Stimulated activated CD4-positive, alpha-beta T cell treated with anti-CD3 and anti-CD28 coated beads, Interleukin-1b, Interleukin-23, amount 100 ng/mL, for 24 hours (primary cell): Measurements from ENCODE around the gene IMMP2L.

Source experiments
- DNase-seq, 4 experiments: peaks; one replicate each; pipeline ENCODE4 v3.0.0-alpha.2; 2020; ENCODE audit warnings: low read depth in 4 of 4, low spot score in 1 of 4

Gene IMMP2L

GRCh38 chr7:111005445-111005844 is 556.8 kb downstream of the IMMP2L start:
- DNase-seq, result no peak

GRCh38 chr7:111004310-111004901 is 557.9 kb downstream of the IMMP2L start:
- DNase-seq, result no peak

GRCh38 chr7:111003883-111004282 is 558.4 kb downstream of the IMMP2L start:
- DNase-seq, result no peak

GRCh38 chr7:110994028-110994967 is 568.0 kb downstream of the IMMP2L start:
- no peak for DNase-seq

GRCh38 chr7:110988890-110989501 is 573.3 kb downstream of the IMMP2L start:
- DNase-seq, result no peak

- no peak for DNase-seq
Measured at GRCh38 chr7:110988348-110988747, 573.9 kb downstream of the IMMP2L start.

GRCh38 chr7:110987127-110987693 is 575.1 kb downstream of the IMMP2L start:
- DNase-seq, result no peak

GRCh38 chr7:110983822-110984456 is 578.4 kb downstream of the IMMP2L start:
- DNase-seq, result no peak

GRCh38 chr7:110977127-110977737 is 585.1 kb downstream of the IMMP2L start:
- DNase-seq, result no peak

- DNase-seq, result no peak
Measured at GRCh38 chr7:110975486-110975885, 586.8 kb downstream of the IMMP2L start.

- DNase-seq, result no peak
Measured at GRCh38 chr7:110974441-110974840, 587.9 kb downstream of the IMMP2L start.

GRCh38 chr7:110973196-110973990 is 588.9 kb downstream of the IMMP2L start:
- DNase-seq, result no peak

- no peak for DNase-seq
Measured at GRCh38 chr7:110964775-110965174, 597.5 kb downstream of the IMMP2L start.

- no peak for DNase-seq
Measured at GRCh38 chr7:110962826-110963225, 599.5 kb downstream of the IMMP2L start.

- no peak for DNase-seq
Measured at GRCh38 chr7:110962374-110962773, 599.9 kb downstream of the IMMP2L start.

- DNase-seq, result no peak
Measured at GRCh38 chr7:110960811-110961210, 601.5 kb downstream of the IMMP2L start.

GRCh38 chr7:110948280-110948679 is 614.0 kb downstream of the IMMP2L start:
- DNase-seq, result no peak

- no peak for DNase-seq
Measured at GRCh38 chr7:110947408-110947807, 614.9 kb downstream of the IMMP2L start.

- no peak for DNase-seq
Measured at GRCh38 chr7:110944966-110945644, 617.2 kb downstream of the IMMP2L start.
